Chondrocyte (in vitro differentiated cells): ENCODE results near the gene PHOX2A. TPM values are rescaled to one million over a fixed set of nuclear protein-coding genes. Genes with fewer than 3 reads are reported as not detected.

Experiments
- DNase-seq: peaks from one replicate; pipeline ENCODE4 v3.0.0; 2021; ENCODE audit warnings: mixed read lengths, low spot score
- H3K27ac Mint-ChIP-seq: one replicate; pipeline ENCODE4 v1.8.0; 2021; ENCODE audit warnings: mild to moderate bottlenecking, moderate library complexity, mixed read lengths; ENCODE audit not compliant: unreplicated experiment
- H3K27me3 Mint-ChIP-seq: 2 replicates; pipeline ENCODE4 v1.8.0; 2021; ENCODE audit warnings: low read depth, mixed read lengths
- H3K36me3 Mint-ChIP-seq: 2 replicates; pipeline ENCODE4 v1.8.0; 2021; ENCODE audit warnings: low read depth, mixed read lengths
- H3K4me1 Mint-ChIP-seq: 2 replicates; pipeline ENCODE4 v1.8.0; 2021; ENCODE audit warnings: low read depth, mild to moderate bottlenecking, mixed read lengths
- H3K4me3 Mint-ChIP-seq: one replicate; pipeline ENCODE4 v1.8.0; 2021; ENCODE audit warnings: mild to moderate bottlenecking, moderate library complexity, mixed read lengths; ENCODE audit not compliant: unreplicated experiment
- H3K9me3 Mint-ChIP-seq: 2 replicates; pipeline ENCODE4 v1.8.0; 2021; ENCODE audit warnings: low read depth, mixed read lengths
- CTCF ChIP-seq: fragments of 200-600 bp; sonication (generic); IDR thresholded peaks from 2 replicates; pipeline ENCODE4 v1.5.0; 2021; ENCODE audit warnings: antibody characterized with exemption, mild to moderate bottlenecking, moderate library complexity
- total RNA-seq: library from RNA; stranded (reverse); gene quantifications from 3 replicates; pipeline ENCODE4 v1.2.1, GENCODE V29; 2021

The PHOX2A gene
- total RNA-seq, 1 donor from 2014 or later, result not detected

- DNase-seq, result peak; percentile 90
- peak within 1 kb of the TSS; percentile 91 for H3K27ac Mint-ChIP-seq
- peak within 1 kb of the TSS; percentile 96 for H3K4me3 Mint-ChIP-seq
- H3K27me3 Mint-ChIP-seq, result no peaks in the 10 kb centered on the region
- H3K9me3 Mint-ChIP-seq, result no peaks in the 10 kb centered on the region
- TF ChIP-seq CTCF, result no peak
- H3K4me1 Mint-ChIP-seq, result peaks cover 43% of the 10 kb centered on the region
- peaks cover 14% of the 10 kb centered on the region for H3K36me3 Mint-ChIP-seq
These were observed 19.2 kb downstream of the PHOX2A start, which contains the start of gene INPPL1 for GRCh38 chr11:72224564-72225410. Gene INPPL1 (plus strand): TSS chr11:72224767. CDS start chr11:72224985, 218 bp downstream.

DNA sequence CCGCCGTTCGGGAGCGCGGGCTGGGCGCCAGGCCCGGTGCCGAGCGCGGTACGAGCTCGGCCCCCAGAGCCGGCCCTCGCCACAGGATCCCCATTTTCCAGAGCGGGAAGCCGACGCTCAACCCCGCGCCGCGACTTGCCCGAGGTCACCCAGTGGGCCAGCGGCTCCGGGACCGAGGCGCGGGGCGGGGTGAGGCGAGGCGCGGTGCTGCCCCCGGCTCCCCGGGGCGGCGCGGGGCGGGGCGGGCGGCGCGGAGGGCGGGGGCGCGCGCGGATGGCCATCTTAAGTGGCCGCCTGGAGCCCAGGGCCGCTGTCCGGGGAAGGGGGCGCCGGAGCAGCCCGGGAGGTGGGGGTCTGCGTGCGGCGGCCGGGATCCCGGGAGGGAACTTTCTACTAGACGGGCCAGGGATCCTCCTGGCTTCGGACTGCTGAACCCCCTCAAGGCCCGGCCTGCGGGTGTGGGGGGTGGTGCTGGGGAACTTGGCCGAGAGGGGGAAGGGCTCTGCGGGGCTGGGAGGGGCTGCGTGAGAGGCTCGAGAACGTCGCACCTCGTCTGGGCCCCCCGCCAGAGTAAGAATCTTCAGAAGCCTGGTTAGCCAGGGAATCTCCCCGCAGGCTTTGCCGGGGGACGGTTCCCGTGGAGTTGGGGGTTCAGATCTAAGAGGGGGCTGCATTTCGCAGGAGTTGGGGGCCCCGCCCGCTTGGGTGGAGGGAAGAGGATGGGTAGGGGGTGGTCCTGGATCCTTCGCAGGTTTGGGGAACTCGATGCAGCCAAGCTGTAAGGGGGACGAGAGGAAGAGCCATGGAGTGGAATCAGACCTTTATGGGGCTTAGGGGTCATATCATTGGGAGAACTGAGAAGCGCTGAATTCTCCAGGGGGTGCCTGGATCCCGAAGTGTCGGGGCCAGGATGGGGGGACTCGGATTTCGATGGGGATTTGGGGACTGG is 20.1 kb downstream of the PHOX2A start:
- no peak for TF ChIP-seq CTCF
- no peaks in the 10 kb centered on the region for H3K27me3 Mint-ChIP-seq
- H3K27ac Mint-ChIP-seq, result peak overlapping the region; percentile 91

GRCh38 chr11:72222907-72223614 is 20.9 kb downstream of the PHOX2A start:
- Mint-ChIP-seq H3K36me3 (peaks cover 4% of the 10 kb centered on the region), H3K4me3 (peak overlapping the region; percentile 83), H3K9me3 (no peaks in the 10 kb centered on the region), H3K27ac (peak overlapping the region; percentile 89), H3K4me1 (peaks cover 39% of the 10 kb centered on the region), H3K27me3 (peaks cover under 1% of the 10 kb centered on the region)
- TF ChIP-seq CTCF, result peak; percentile 75
- DNase-seq, result peak; percentile 97

More for the DNA sequence above, 20.1 kb downstream of the PHOX2A start:
- peaks cover 6% of the 10 kb centered on the region for H3K36me3 Mint-ChIP-seq
- peaks cover 39% of the 10 kb centered on the region for H3K4me1 Mint-ChIP-seq
- no peaks in the 10 kb centered on the region for H3K9me3 Mint-ChIP-seq
- H3K4me3 Mint-ChIP-seq, result peak overlapping the region; percentile 96
- no peak for DNase-seq

GRCh38 chr11:72222106-72222891 is 21.7 kb downstream of the PHOX2A start:
- Mint-ChIP-seq H3K4me1 (peaks cover 31% of the 10 kb centered on the region), H3K27ac (peak overlapping the region; percentile 89), H3K4me3 (peak overlapping the region; percentile 83), H3K27me3 (peaks cover 4% of the 10 kb centered on the region), H3K36me3 (peaks cover 2% of the 10 kb centered on the region), H3K9me3 (no peaks in the 10 kb centered on the region)
- TF ChIP-seq CTCF, result no peak
- no peak for DNase-seq
